ENCODE data around the gene WDR87. TPM values are rescaled to one million over a fixed set of nuclear protein-coding genes. Genes with fewer than 3 reads are reported as not detected.

The WDR87 gene
- total and polyA plus RNA-seq, 9 of the 15 experiments (the other 6 are each of a cell fraction or from before 2014, with no cell fraction given): not detected

- ChIA-PET CTCF (ENCODE audit: low intra/inter-chr PET ratio) (interaction anchor here (0.6 to 1.2 kb wide), 2 partner anchors 83 to 433 kb away, joined by 3 to 5 read pairs; partner anchors contain the start of gene CATSPERG), POLR2A (interaction anchor here (0.6 to 1.2 kb wide), 4 partner anchors 15 to 201 kb away, joined by 3 to 4 read pairs (median 3); no protein-coding TSS in a partner anchor)
- H3K27me3 ChIP-seq (ENCODE audit: control insufficient read depth in 2 of 2, insufficient read depth in 2 of 2, low read length in 2 of 2): no peaks in the 10 kb centered on the region
- WGBS (ENCODE audit: insufficient coverage, low coverage, missing lambda C conversion rate): 0% methylated on average over 4 of the region's 4 CpGs
- no peak overlapping the region for H3K4me2 ChIP-seq (ENCODE audit: insufficient read depth, low read length)
- H3K9ac ChIP-seq (ENCODE audit: insufficient read depth in 1 of 2, low read depth in 2 of 2, low read length in 2 of 2): no peak overlapping the region
- intact Hi-C loops (cut with micrococcal nuclease): loop anchor here (1.0 to 5.0 kb wide), 5 partner anchors 85 to 432 kb away; partner anchors contain the start of gene CATSPERG
- H3K9me3 ChIP-seq (replicated peaks; ENCODE audit: control insufficient read depth, insufficient read depth, low read depth, low read length): no peaks in the 10 kb centered on the region
- H3K4me1 ChIP-seq (replicated peaks in 1 of 2; ENCODE audit: control insufficient read depth in 2 of 2, insufficient read depth in 2 of 2, low read length in 2 of 2): peaks cover 1 to 13% of the 10 kb centered on the region in 2 experiments; a peak in 3 of 5 replicates
- no peaks in the 10 kb centered on the region for H3K36me3 ChIP-seq (ENCODE audit: control insufficient read depth, insufficient read depth, low read length)
- DNase-seq (ENCODE audit: extremely low read depth in 1 of 4, low spot score in 3 of 4) (peak; percentile 78 to 87 (median 80)), FAIRE-seq (peak; percentile 91), ATAC-seq (peak; percentile 69)
- no peaks in the 10 kb centered on the region for H4K20me1 ChIP-seq (replicated peaks; ENCODE audit: control insufficient read depth, insufficient read depth, low read length)
- no peak overlapping the region for H3K27ac ChIP-seq (ENCODE audit: extremely low read depth, low read depth, low read length)
- H2AFZ ChIP-seq (ENCODE audit: low read depth, low read length): no peak overlapping the region
- in situ Hi-C loops (cut with MboI): loop anchor here (5.0 to 25.0 kb wide), 2 partner anchors 325 to 435 kb away; partner anchors contain the start of gene CATSPERG
- BruUV-seq (replicated peaks): no TSS peak
- no peaks in the 10 kb centered on the region for H3K9me1 ChIP-seq (ENCODE audit: control insufficient read depth, insufficient read depth, low read length)
- no peak overlapping the region for H3K4me3 ChIP-seq
- H3K79me2 ChIP-seq (ENCODE audit: control insufficient read depth, insufficient read depth, low read length): peaks cover 3% of the 10 kb centered on the region; the same call in 2 of the 3 replicates
- TF ChIP-seq ZNF696 (CRISPR knock-in tag; conservative IDR thresholded peaks at IDR 0.05) (no peak), ZNF384 (IDR thresholded peaks at IDR 0.05; ENCODE audit: low read depth, low read length) (peak; percentile 26; the same call in 1 of the 2 replicates), DEAF1 (CRISPR knock-in tag; IDR thresholded peaks at IDR 0.05) (peak; percentile 72), NONO (IDR thresholded peaks at IDR 0.05; ENCODE audit: low read depth in 2 of 2, low read length in 1 of 2) (no peak), REST (IDR thresholded peaks at IDR 0.05; ENCODE audit: borderline replicate concordance) (peak; percentile 58), REST (CRISPR knock-in tag; IDR thresholded peaks at IDR 0.05; ENCODE audit: low read depth) (no peak), ZNF134 (CRISPR knock-in tag; conservative IDR thresholded peaks at IDR 0.05) (no peak), RB1 (IDR thresholded peaks at IDR 0.05; ENCODE audit: low read depth) (peak; percentile 22; the same call in 1 of the 2 replicates), ARID2 (IDR thresholded peaks at IDR 0.05) (0 out of 2 replicates have a peak, but pooled peaks have one; percentile 48), MAZ (CRISPR knock-in tag; conservative IDR thresholded peaks at IDR 0.05 in 1 of 2, IDR thresholded peaks at IDR 0.05 in 1 of 2) (0 out of 4 replicates have a peak, but pooled peaks of 1 of the 2 experiments have one; percentile 38)
- TF ChIP-seq, protein P1, sequence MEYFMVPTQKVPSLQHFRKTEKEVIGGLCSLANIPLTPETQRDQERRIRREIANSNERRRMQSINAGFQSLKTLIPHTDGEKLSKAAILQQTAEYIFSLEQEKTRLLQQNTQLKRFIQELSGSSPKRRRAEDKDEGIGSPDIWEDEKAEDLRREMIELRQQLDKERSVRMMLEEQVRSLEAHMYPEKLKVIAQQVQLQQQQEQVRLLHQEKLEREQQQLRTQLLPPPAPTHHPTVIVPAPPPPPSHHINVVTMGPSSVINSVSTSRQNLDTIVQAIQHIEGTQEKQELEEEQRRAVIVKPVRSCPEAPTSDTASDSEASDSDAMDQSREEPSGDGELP (CRISPR knock-in tag; IDR thresholded peaks at IDR 0.05; ENCODE audit: borderline replicate concordance): peak; percentile 20; the same call in 1 of the 2 replicates
Observed at GRCh38 chr19:37902668-37903067, 3.7 kb downstream of the WDR87 start.

Measured in K562 (cell line).